Stimulated activated naive CD8-positive, alpha-beta T cell treated with anti-CD3 and anti-CD28 coated beads, Interleukin-15, Interleukin-2, amounts not matched to agents 100 ng/mL and 50 ng/mL, for 24 hours (primary cell): ENCODE data around the gene DCX.

ENCODE experiments used
- H3K27ac Mint-ChIP-seq: one replicate; pipeline ENCODE4 v1.8.0; 2021; ENCODE audit warnings: mild to moderate bottlenecking, mixed read lengths
- H3K27me3 Mint-ChIP-seq: one replicate; pipeline ENCODE4 v1.8.0; 2021; ENCODE audit warnings: mixed read lengths
- H3K36me3 Mint-ChIP-seq: one replicate; pipeline ENCODE4 v1.8.0; 2021; ENCODE audit warnings: low read depth, mixed read lengths
- H3K4me1 Mint-ChIP-seq: one replicate; pipeline ENCODE4 v1.8.0; 2021; ENCODE audit warnings: low read depth, mixed read lengths
- H3K4me3 Mint-ChIP-seq: one replicate; pipeline ENCODE4 v1.8.0; 2021; ENCODE audit warnings: mild to moderate bottlenecking, mixed read lengths
- H3K9me3 Mint-ChIP-seq: one replicate; pipeline ENCODE4 v1.8.0; 2021; ENCODE audit warnings: mixed read lengths

DCX gene

DNA sequence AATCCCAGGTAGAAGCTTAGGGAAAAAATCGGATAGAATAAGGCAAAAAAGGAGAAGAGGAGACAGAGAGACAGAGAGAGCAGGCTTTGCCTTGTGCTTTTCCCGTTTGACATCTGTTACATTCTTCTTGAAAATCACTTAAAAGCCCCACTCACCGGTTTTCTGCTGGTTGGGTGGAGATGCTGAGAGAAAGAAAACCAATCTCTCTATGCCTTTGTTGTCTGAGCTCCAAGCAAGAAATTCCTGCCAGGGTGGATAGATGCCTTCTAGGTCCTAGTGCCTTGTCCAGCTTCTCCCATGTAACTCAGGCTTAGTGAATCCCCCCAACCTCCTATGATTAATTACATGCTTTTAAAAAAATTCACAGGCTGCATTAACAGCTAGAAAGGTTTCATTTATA lies at the start of gene DCX:
Gene DCX, minus strand, starts transcription at position 210 of the 400 bp plus-strand sequence. CDS start 1,794 bp downstream, outside the sequence.
- Mint-ChIP-seq H3K27ac (no peak within 1 kb of the TSS), H3K9me3 (no peaks in the 10 kb centered on the region), H3K36me3 (no peaks in the 10 kb centered on the region), H3K27me3 (peaks cover 4% of the 10 kb centered on the region), H3K4me3 (no peak within 1 kb of the TSS), H3K4me1 (no peaks in the 10 kb centered on the region)

DNA sequence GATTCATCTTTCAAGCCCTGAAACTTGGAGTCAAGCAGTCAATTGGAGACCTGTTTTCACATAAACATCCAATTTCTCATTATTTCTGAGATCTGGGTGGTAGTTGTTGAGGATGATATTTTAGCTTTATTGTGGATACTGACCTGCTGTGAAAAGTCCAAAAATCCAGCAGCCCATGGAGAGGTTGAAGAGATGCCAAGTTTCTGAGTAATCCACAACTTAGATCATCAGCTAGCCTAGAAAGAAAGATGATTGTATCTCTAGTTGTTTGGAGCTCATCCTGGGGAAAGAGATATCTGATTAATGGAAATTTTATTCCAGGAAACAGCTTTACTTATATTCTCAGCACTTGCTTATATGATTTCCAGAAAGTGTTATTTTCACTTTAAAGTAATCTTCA lies 48.6 kb upstream of the DCX start:
- no peak overlapping the region for H3K4me3 Mint-ChIP-seq
- no peak overlapping the region for H3K27ac Mint-ChIP-seq
- H3K36me3 Mint-ChIP-seq, result no peaks in the 10 kb centered on the region
- H3K9me3 Mint-ChIP-seq, result no peaks in the 10 kb centered on the region
- no peaks in the 10 kb centered on the region for H3K4me1 Mint-ChIP-seq
- H3K27me3 Mint-ChIP-seq, result no peaks in the 10 kb centered on the region

DNA sequence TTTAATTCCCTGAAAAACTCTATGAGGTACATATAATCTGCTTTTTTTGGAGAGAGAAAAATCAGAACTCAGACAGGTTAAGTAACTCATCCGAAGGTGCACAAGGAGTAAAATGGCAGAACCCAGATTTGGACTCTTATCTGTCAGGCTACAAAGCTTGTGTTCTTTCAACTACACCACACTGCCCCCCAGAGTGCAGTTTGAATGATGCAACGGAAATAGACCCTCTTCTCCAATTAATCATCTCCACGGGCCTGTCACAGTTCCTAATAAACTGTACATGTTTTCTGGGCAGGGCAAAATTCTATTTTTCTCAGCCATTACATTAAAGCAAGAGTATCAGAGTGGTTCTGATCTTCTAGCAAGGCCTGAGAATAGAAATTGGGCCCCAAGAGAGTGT lies 35.3 kb upstream of the DCX start:
- Mint-ChIP-seq H3K9me3 (no peaks in the 10 kb centered on the region), H3K27ac (no peak overlapping the region), H3K27me3 (no peaks in the 10 kb centered on the region), H3K4me1 (no peaks in the 10 kb centered on the region), H3K36me3 (no peaks in the 10 kb centered on the region), H3K4me3 (no peak overlapping the region)

DNA sequence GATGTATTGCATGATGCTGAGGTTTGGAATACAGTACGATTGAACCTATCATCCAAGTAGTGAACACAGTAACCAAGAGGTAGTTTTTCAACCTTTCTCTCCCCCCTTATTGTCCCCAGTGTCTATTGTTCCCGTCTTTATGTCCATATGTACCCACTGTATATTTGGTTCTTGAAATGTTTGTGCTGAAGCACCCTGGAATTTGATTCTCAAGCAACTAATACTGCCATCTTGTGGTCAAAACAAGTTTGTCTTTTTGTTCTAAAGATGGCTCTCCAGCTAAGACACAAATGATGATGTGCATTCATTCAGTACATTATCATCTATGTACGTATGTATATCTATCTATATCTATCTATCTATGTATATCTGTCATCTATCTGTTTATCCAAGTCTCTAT lies 33.5 kb upstream of the DCX start:
- no peak overlapping the region for H3K4me3 Mint-ChIP-seq
- no peaks in the 10 kb centered on the region for H3K4me1 Mint-ChIP-seq
- H3K27ac Mint-ChIP-seq, result no peak overlapping the region
- H3K27me3 Mint-ChIP-seq, result no peaks in the 10 kb centered on the region
- no peaks in the 10 kb centered on the region for H3K36me3 Mint-ChIP-seq
- no peaks in the 10 kb centered on the region for H3K9me3 Mint-ChIP-seq

DNA sequence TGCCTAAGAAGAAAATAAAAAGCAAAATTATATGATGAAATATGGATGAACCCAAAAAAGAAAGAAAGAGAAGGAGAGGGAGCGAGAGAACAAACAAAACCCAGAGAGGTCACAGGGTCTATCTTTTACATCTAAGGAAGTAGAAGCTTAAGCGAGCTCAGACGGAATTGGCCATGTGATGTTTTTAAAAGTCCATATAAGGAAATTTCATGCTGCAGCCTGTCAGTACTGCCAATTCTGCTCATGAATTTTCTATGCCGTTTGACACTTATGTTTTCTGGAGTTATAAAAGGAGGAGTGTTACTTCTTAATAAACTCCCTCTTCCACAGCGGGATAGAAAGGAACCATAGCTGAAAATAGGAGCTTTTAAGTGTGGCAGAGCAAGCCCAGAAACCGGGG lies 32.9 kb upstream of the DCX start:
- Mint-ChIP-seq H3K36me3 (no peaks in the 10 kb centered on the region), H3K4me3 (no peak overlapping the region), H3K27ac (no peak overlapping the region), H3K27me3 (no peaks in the 10 kb centered on the region), H3K9me3 (no peaks in the 10 kb centered on the region), H3K4me1 (no peaks in the 10 kb centered on the region)

DNA sequence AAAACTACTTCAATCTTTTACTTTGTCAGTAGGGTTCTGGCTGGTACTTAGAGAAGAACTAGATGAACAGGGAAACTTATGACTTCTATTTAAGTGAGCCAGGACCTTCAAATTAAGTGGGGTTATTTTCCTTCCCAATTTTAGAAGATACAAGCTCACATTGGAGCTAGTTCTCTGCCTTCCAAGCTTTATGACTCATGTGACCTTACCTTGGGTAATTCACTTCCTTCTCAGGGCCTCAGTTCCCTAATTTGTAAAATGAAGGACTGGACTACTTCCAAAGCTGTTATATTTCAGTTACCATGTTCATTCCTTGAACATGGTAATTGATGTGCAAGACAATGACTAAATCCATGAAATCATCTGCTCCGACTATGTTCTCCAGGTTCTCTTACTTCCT lies 32.0 kb upstream of the DCX start:
- Mint-ChIP-seq H3K36me3 (no peaks in the 10 kb centered on the region), H3K9me3 (no peaks in the 10 kb centered on the region), H3K4me1 (no peaks in the 10 kb centered on the region), H3K27ac (no peak overlapping the region), H3K4me3 (no peak overlapping the region), H3K27me3 (peaks cover 6% of the 10 kb centered on the region)

DNA sequence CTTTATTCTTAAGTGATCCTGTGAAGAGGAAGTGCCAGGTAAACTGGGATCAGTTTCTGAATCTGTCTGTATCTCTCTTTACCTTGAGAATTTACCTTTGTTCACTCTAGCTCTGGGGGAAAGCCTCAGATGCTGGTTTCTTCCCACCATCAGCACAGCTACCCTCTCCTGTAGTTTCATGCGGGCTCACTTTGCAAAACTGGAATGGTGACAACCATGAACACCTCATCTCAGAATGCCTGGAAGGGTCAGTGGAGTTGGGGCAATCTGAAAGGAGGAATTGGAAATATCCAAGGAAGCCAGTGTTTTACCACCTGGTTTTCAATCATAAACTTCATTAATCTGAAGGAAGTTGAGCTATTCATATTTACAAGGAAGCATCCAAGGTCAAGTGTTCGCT lies 30.8 kb upstream of the DCX start:
- H3K4me3 Mint-ChIP-seq, result no peak overlapping the region
- peaks cover 6% of the 10 kb centered on the region for H3K27me3 Mint-ChIP-seq
- no peak overlapping the region for H3K27ac Mint-ChIP-seq
- H3K4me1 Mint-ChIP-seq, result no peaks in the 10 kb centered on the region
- no peaks in the 10 kb centered on the region for H3K9me3 Mint-ChIP-seq
- H3K36me3 Mint-ChIP-seq, result no peaks in the 10 kb centered on the region

DNA sequence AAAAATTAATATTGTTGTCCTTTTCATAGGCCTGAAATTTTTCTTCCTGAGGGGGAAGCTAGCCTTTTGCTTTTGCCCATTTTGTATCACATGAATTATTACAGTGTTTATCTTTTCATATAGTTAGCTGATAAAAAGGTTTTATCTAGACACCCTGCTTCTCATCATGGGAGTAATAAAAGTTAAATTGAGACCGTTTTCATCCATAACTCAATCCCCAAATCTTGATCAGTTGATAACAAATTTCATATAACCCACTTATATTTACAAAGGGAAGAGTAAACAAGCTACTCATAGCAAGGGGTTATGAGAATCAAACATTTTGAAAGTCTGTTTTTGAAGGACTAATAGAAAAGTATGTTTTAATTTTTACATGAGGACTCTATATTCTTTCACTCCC lies 23.5 kb upstream of the DCX start:
- Mint-ChIP-seq H3K36me3 (no peaks in the 10 kb centered on the region), H3K4me1 (no peaks in the 10 kb centered on the region), H3K27me3 (peaks cover 6% of the 10 kb centered on the region)

DNA sequence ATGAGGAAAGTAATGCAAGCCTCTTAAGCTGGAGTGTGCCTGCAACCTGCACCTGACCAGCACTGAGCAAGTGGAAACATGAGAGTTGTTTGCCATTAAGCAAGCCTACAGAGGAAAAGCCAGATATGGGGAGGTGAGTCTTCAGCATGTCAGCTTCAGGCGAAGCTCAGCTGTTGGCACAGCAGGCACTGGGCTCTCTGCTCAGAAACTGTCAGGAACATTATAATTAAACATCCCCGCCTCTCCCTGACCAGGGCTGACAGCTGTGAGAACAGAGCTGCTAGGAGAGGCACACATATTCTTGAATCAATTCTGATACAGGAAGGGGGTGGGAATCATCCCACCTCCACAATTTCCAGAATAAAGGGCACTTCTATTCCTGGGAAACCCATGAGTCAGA lies 19.0 kb upstream of the DCX start:
- Mint-ChIP-seq H3K4me3 (no peak overlapping the region), H3K4me1 (no peaks in the 10 kb centered on the region), H3K9me3 (no peaks in the 10 kb centered on the region), H3K27ac (no peak overlapping the region), H3K27me3 (no peaks in the 10 kb centered on the region), H3K36me3 (no peaks in the 10 kb centered on the region)

More for the DNA sequence above, 23.5 kb upstream of the DCX start:
- H3K9me3 Mint-ChIP-seq, result no peaks in the 10 kb centered on the region
- no peak overlapping the region for H3K27ac Mint-ChIP-seq
- no peak overlapping the region for H3K4me3 Mint-ChIP-seq

DNA sequence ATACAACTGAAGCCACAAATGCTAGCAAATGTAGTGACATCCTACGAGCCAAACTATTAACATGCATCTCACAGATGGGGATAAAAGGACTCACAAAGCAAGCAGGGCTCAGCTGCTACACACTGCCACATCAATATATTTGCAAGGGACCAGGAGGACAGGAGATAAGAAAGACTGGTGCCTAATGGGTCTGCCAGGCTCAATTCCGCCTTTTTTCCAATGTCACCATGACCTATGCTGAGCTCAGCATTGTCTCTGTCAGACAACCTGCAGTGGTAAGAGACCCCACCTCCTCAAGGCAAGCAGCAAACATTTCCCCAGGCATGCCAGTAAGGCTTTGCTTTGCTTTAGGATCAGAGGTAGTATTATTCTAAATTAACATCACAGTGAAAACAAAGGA lies 435 bp downstream of the DCX start:
- no peak overlapping the region for H3K4me3 Mint-ChIP-seq
- no peaks in the 10 kb centered on the region for H3K9me3 Mint-ChIP-seq
- H3K27ac Mint-ChIP-seq, result no peak overlapping the region
- H3K27me3 Mint-ChIP-seq, result peaks cover 4% of the 10 kb centered on the region
- no peaks in the 10 kb centered on the region for H3K36me3 Mint-ChIP-seq
- no peaks in the 10 kb centered on the region for H3K4me1 Mint-ChIP-seq

DNA sequence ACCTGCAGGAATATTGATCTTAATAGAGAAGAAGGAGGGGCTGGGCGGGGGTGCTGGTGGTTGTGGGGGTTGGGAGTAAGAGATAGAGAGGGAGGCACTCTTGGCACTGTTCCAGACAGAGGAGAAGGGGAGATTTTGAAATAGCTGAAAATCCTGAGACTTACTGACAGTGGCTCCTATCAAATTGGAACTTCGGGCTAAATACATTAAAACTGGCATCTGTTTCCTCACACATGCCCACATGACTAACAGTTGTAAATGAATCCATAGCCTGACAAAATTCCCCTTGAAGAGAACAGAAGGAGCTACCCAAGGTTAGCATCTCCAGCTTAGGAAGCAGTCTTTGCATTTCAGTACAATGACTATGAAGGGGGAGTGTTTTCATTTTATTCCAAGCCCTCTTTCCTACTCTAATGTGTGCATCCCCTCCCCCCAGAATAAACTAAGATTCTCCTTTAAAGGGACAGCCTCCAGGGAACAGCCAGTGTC lies 1.4 kb downstream of the DCX start:
- H3K4me1 Mint-ChIP-seq, result no peaks in the 10 kb centered on the region
- no peaks in the 10 kb centered on the region for H3K36me3 Mint-ChIP-seq
- no peak overlapping the region for H3K27ac Mint-ChIP-seq
- H3K4me3 Mint-ChIP-seq, result no peak overlapping the region
- H3K9me3 Mint-ChIP-seq, result no peaks in the 10 kb centered on the region
- H3K27me3 Mint-ChIP-seq, result peaks cover 4% of the 10 kb centered on the region

DNA sequence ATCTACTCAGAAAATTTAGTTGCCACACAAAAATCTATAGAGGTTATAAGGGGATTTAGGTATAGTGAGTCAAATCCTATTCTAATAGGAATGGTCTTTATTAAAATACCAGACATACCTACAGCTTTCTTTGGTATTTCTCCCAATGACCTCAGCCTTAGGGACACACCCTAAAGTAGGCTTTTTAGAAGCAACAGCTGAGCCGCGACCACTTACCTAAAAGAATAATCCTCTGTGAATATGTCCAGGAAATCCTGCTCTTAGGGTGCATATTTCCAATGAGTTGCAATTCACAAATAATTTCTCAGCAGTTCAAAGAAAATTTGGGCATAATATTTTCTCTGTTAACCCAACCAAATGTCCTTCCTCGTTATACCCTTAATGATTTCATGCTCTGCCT lies 2.7 kb downstream of the DCX start:
- Mint-ChIP-seq H3K4me3 (no peak overlapping the region), H3K9me3 (no peaks in the 10 kb centered on the region), H3K4me1 (no peaks in the 10 kb centered on the region), H3K36me3 (no peaks in the 10 kb centered on the region), H3K27me3 (peaks cover 4% of the 10 kb centered on the region), H3K27ac (no peak overlapping the region)

DNA sequence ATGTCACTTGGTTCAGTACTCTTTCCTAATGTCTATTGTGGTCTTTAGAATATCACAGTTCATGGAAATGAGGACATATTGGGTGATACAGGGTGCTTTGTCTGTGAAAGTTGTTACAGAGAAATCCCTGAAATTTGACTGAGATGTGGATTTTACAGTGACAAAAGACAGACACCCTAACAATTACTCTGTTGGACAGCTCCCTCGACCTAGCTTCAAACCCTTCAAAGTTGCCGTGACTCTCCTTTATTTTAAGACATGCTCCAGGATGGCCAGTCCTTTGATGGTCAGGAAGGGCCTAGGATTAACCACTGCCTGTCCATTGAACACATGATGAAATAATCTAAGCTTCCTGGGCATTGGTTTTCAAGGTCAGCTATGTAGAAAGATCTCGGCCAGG lies 4.0 kb downstream of the DCX start:
- Mint-ChIP-seq H3K27ac (no peak overlapping the region), H3K9me3 (no peaks in the 10 kb centered on the region), H3K4me1 (no peaks in the 10 kb centered on the region), H3K36me3 (no peaks in the 10 kb centered on the region), H3K4me3 (no peak overlapping the region), H3K27me3 (peaks cover 4% of the 10 kb centered on the region)

DNA sequence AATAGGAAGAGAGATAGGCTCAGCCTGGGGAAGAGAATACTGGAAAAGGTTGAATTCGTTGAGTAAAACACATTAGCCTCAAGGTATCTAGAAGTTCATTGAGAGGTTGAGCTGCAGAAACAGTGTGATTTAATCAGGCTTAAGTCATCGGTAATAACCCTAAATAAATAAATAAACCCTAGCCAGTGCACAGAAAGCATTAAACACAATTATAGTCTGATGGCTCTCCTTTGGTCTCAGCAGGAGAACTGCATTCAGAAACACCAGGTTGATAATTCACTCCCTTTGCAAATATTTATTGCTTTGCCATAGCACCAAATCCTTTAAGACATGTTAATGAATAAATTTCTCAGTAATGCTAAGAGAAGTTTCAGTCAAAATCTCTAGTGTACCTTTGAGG lies 9.6 kb downstream of the DCX start:
- Mint-ChIP-seq H3K4me3 (no peak overlapping the region), H3K36me3 (no peaks in the 10 kb centered on the region), H3K27me3 (no peaks in the 10 kb centered on the region), H3K9me3 (no peaks in the 10 kb centered on the region), H3K4me1 (no peaks in the 10 kb centered on the region), H3K27ac (no peak overlapping the region)

DNA sequence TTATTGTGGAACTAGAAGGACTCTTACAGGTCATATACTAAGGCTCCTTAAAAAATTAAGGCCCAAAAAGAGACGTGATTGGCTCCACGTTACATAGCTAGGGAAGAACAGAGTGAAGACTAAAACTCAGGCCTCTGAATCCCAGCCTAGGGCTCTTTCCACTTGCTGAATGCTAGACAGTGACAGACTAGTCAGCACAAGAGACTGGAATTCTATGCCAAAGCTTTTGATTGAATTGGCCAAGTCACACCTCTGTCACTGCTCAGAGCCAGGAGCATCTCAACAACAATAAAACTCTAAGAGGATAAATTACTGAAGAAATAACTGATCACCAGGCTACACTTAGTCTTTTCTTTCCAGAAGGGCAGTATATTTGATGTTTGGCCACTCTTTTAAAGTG lies 16.8 kb downstream of the DCX start:
- H3K4me1 Mint-ChIP-seq, result no peaks in the 10 kb centered on the region
- H3K27ac Mint-ChIP-seq, result no peak overlapping the region
- no peaks in the 10 kb centered on the region for H3K27me3 Mint-ChIP-seq
- H3K36me3 Mint-ChIP-seq, result no peaks in the 10 kb centered on the region
- no peak overlapping the region for H3K4me3 Mint-ChIP-seq
- H3K9me3 Mint-ChIP-seq, result no peaks in the 10 kb centered on the region

DNA sequence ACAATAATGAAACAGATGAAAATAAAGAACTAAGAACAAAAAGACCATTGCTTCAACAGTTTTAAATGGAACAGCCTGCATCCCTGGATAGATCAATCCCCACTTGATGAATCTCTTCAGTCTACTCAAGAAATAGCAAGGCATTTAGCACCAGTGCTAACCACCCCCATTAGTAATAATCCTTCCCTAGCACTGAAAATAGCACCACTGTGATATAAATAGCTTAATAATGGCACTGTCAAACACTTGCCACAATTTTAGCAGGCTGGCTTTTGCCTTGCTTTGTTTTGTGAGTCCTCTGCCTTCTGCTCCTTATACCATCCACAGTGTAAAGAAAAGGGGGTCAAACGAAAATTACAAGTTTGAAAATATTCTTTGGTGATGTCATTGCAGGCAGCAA lies 17.4 kb downstream of the DCX start:
- no peaks in the 10 kb centered on the region for H3K9me3 Mint-ChIP-seq
- no peak overlapping the region for H3K4me3 Mint-ChIP-seq
- H3K27me3 Mint-ChIP-seq, result no peaks in the 10 kb centered on the region
- no peak overlapping the region for H3K27ac Mint-ChIP-seq
- no peaks in the 10 kb centered on the region for H3K36me3 Mint-ChIP-seq
- no peaks in the 10 kb centered on the region for H3K4me1 Mint-ChIP-seq
